SK-N-MC (cell line): ENCODE measurements around the gene SLC39A11.

ENCODE experiments used
- EZH2 ChIP-seq: fragments of 200-600 bp; sonication (generic); IDR thresholded peaks from one replicate; pipeline ENCODE4 v1.6.1; 2017; ENCODE audit warnings: antibody characterized with exemption
- POLR2AphosphoS5 ChIP-seq: IDR thresholded peaks from 2 replicates; pipeline ENCODE4 v1.6.1; 2012; ENCODE audit warnings: mild to moderate bottlenecking, low read depth, low read length, borderline replicate concordance

DNA sequence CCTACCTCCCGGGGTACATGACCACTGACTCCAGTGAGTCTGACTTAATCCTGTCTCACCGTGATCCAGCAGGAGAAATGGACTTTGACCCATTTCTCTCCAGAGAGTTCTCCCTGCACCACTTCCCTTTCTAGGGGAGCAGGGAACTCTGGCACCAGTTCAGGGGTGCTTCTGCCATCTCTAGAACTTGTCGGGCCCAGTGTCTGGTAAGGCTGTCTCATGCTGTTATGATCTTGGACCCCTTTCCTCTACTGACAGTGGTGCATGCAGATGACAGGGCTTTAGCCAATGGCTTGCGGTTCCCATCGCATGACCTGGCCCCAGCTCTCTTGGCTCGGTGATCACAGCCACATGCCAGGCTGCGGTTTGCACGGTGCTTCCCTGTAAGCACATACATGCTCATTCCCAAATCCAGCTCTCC is 62.0 kb downstream of the SLC39A11 start:
- TF ChIP-seq EZH2: no peak
- TF ChIP-seq POLR2AphosphoS5: no peak
